GM23248 (cell line): Measurements from ENCODE around the gene KRTDAP.

Experiments
- EZH2 ChIP-seq: fragments of 200-600 bp; sonication (generic); IDR thresholded peaks from 2 replicates; pipeline ENCODE4 v1.6.1; 2018; ENCODE audit warnings: antibody characterized with exemption, mild to moderate bottlenecking; ENCODE audit not compliant: insufficient read depth, poor library complexity, severe bottlenecking
- EZH2phosphoT487 ChIP-seq: fragments of 200-600 bp; sonication (generic); IDR thresholded peaks from 2 replicates; pipeline ENCODE4 v1.6.1; 2018; ENCODE audit warnings: antibody characterized with exemption, moderate library complexity, mild to moderate bottlenecking, low read depth; ENCODE audit not compliant: insufficient read depth

GRCh38 chr19:35438096-35438495 is 52.2 kb downstream of the KRTDAP start:
- TF ChIP-seq EZH2 (no peak), EZH2phosphoT487 (no peak)
